HepG2 (cell line): ENCODE data around the gene PKDREJ.

ENCODE experiments used
- HNRNPLL ChIP-seq: fragments of 200-400 bp; formaldehyde crosslinking; IDR thresholded peaks from 2 replicates; pipeline ENCODE4 v1.6.1; 2017; ENCODE audit warnings: mild to moderate bottlenecking, low read depth, low read length; ENCODE audit not compliant: poor library complexity, severe bottlenecking
- NR2F1 ChIP-seq, 2 experiments: fragments of 450-650 bp in 1 of 2; formaldehyde crosslinking in 1 of 2; IDR thresholded peaks; 2 replicates each; pipeline versions ENCODE4 v1.5.0 to v1.6.1; 2016 to 2020; ENCODE audit warnings: mild to moderate bottlenecking in 1 of 2, missing compliant biosample characterization in 1 of 2, missing genetic modification reagents in 1 of 2, moderate library complexity in 1 of 2
- POLR2AphosphoS2 ChIP-seq: IDR thresholded peaks from 2 replicates; pipeline ENCODE4 v1.6.1; 2011; ENCODE audit warnings: low read depth, low read length, improper control_type of control experiment
- ZNF335 ChIP-seq: sonication (generic); formaldehyde crosslinking; IDR thresholded peaks from 2 replicates; pipeline ENCODE4 v1.4.0; 2020; ENCODE audit warnings: missing genetic modification reagents
- ZNF891 ChIP-seq: sonication (generic); formaldehyde crosslinking; IDR thresholded peaks from 2 replicates; pipeline ENCODE4 v1.5.0; 2020; ENCODE audit warnings: mild to moderate bottlenecking, missing genetic modification reagents

GRCh38 chr22:46286941-46287872 lies 24.1 kb upstream of the PKDREJ start:
- TF ChIP-seq POLR2AphosphoS2 (no peak), NR2F1 (CRISPR knock-in tag; IDR thresholded peaks at IDR 0.05) (no peak), HNRNPLL (no peak), ZNF891 (CRISPR knock-in tag) (0 out of 2 replicates have a peak, but pooled peaks have one; percentile 45), ZNF335 (CRISPR knock-in tag) (no peak)
